ENCODE results near the gene CAPN13.

GRCh38 chr2:30753630-30754029 lies 53.6 kb downstream of the CAPN13 start:
- TF ChIP-seq CTCF (IDR thresholded peaks at IDR 0.05) (no peak), POLR2A (IDR thresholded peaks at IDR 0.05) (no peak)

All from testis (tissue), 2 donors.